GM18907 (cell line): ENCODE measurements around the gene TRPV2.
"Not testable (repeated sequence)": the region's sequence is repeated elsewhere in the genome, so short reads cannot be mapped to it uniquely, and the experiment has no call there.

Experiments
- ATAC-seq: cut with Tn5 transposase; IDR thresholded peaks from one replicate; pipeline ENCODE4 v1.9.1; 2021; ENCODE audit warnings: mild to moderate bottlenecking, moderate library complexity; ENCODE audit not compliant: unreplicated experiment

TRPV2 gene

GRCh38 chr17:16434662-16435061, 19.3 kb downstream of the TRPV2 start:
- ATAC-seq, result no peak

GRCh38 chr17:16435925-16436886, 20.8 kb downstream of the TRPV2 start:
- no peak for ATAC-seq

DNA sequence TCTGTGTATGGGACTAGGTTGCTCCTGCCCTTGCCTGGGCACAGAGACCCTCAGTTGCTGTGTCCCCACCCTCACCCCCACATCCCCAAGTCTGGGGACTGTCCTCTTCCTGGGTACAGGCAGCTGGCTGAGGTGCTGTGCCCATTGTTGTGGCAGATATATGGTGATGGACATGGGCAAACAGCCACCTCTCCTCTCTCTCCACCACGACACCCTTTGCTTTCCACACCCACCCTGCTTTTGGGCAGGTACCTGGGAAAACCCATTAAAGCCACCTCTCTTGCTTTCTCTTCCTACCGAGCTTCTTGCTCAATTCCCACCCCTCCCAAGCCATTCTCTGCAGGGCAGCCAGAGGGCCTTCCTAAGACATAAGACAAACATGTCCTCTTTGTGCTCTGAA, 21.7 kb downstream of the TRPV2 start:
- ATAC-seq, result no peak

DNA sequence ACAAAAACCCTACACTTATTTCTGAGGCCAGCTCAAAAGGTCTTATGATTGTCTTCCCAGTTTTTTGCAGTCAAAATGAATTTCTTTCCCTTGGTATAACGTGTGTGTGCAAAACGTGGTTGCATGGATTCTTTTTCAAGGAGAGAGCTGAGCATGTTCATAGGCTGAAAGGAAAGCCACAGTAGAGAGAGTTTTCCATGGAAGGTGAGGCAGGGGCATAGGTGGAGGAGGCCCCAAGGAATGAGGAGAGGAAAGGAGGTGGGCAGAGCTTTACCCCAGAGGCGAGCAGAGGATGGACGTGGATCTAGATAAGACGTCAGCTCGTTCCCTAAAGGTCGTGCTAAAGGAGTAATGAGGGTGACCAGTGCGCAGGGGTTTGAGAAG, 22.8 kb downstream of the TRPV2 start:
- ATAC-seq, result peak; percentile 14

- ATAC-seq, result peak; percentile 84
These were observed 23.4 kb downstream of the TRPV2 start for GRCh38 chr17:16438557-16439302.

DNA sequence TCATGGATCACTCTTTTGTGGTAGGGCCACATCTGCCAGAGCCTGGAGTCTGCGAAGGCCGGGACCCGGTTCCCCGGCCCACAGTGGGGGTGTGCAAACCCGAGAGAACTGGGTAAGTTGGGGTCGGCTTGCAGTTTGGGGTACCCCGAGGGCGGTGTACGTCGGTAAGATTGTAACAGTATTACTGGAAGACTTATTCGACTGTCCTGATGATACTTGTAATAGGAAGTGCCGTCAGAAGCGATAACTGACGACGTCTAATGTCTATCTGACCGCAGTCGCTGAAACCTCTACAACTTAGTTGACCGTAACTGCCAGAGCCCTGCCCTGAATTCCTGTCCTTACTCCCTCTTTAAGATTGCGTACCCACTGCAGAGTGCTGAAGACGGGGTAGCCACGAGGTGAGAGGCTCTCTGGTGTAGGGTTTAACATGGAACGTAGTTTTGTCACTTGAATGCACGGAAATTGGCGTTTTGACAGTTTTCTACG, 24.0 kb downstream of the TRPV2 start:
- ATAC-seq, result peak; percentile 9

DNA sequence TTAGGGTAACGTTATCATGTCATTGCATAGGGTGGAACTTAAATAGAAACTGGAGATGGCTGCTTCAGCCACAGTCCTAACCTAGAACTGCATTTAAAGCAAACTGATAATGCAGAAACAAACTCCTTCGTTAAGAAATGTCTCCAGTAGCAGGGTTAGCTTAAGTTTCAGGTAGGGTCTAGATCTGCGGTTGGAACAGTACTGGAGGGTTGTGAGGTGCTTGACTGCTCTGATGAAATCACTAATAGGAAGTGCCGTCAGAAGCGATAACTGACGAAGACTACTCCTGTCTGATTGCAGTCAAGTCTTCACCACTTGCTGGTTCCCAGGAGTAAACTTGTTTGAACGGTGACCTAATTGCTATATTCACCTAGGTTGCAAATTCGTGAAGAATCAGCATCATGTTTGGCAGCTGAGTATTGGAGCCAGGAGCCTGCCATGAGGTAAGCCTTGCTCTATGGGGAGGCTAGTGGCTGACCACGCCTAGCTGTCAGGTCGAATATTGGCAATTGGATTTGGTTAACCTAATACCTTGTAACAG, 24.5 kb downstream of the TRPV2 start:
- no peak for ATAC-seq

DNA sequence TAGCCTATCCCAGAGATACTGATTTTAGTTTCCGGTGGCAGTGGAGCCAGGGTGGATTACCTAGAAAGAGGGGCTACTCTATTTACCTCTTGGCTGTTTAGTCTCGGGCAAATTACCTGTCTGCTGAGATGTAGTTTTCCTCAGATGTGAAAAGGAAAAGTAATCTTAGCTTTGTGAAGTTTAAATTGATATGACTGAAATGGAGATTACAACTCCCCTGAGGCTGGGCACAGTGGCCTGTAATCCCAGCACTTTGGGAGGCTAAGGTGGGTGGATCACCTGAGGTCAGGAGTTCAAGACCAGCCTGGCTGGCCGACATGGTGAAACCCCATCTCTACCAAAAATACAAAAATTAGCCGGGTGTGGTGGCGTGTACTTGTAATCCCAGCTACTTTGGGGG, 25.0 kb downstream of the TRPV2 start:
- not testable (repeated sequence) for ATAC-seq

- ATAC-seq, result no peak
These were observed 25.7 kb downstream of the TRPV2 start for GRCh38 chr17:16440901-16441629.

GRCh38 chr17:16442141-16442540, 26.8 kb downstream of the TRPV2 start:
- no peak for ATAC-seq

DNA sequence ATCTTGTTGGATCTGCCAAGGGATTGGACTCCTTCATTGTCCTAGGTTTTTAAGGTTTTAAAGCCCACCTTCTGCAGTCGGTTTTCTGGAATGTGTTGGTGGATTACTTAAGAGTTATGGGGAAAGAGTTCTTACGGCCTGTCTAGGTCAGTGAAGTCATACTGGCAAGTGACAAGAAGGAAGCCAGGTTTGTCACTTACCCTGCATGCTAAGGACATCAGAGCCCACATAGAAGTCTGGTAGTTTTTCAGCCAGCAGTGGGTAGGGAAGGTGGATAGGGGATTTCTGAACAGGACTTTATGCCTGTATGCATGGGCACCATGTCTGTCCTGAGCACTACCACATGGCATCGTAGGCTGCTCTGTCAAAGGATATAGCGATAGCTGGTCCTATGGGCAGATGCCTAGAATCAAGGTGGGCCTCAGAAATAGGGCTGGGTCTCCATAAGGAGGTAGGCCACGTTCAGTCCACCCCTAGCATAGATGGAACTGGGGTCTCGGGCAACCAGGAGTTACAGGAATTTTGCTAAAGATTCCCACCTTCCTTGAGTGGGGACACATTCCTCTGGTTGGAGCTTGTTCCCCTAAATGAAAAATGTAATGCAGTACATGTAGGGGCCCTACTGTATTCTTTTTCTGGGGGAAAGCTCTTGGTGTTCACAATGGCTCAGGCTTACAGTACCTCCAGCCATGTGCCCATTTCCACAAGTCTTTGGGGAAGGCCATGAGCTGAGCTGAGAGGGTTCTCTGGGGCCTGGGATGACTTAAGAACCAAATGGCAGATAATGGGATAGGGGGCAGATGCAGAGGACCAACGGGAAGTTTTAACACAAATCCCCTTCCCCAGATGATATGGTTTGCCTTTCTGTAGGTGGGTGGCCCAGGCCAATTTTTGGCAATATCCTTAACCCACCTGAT, 27.5 kb downstream of the TRPV2 start:
- ATAC-seq, result no peak

DNA sequence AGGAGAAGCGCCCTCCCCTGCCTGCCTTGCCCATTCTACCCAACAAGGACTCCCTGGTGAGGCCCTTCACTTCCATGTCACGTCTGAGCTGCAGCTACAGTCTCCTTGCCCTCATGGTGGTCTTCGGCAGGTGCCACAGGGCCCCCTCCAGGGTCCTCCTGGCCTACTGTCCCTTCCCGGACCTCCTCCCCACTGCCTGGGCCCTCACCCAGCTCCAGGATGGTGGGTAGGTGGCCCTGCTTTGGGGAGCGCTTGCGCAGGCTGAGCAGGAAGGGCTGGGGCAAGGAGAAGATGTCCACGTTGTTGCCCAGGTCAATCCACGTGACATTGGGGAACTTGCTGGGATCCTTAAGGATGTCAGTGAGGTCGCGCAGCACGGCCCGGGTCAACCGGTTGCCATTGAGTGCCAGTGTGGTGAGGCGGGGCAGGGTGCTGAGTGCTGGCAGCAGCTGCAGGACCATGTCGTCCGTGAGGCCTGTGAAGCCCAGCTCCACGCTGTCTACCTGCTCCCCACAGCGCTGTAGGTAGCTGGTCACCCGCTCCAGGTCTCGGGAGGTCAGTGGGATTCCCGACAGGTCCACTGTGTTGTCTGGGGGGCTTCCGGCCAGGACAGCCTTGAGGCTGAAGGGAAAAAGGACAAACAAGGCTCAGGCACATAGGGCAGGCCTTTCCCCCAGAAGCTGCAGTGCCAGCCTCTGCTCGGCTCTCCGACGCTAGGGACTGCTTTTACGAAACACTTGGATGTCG, 28.3 kb downstream of the TRPV2 start:
- ATAC-seq, result no peak

DNA sequence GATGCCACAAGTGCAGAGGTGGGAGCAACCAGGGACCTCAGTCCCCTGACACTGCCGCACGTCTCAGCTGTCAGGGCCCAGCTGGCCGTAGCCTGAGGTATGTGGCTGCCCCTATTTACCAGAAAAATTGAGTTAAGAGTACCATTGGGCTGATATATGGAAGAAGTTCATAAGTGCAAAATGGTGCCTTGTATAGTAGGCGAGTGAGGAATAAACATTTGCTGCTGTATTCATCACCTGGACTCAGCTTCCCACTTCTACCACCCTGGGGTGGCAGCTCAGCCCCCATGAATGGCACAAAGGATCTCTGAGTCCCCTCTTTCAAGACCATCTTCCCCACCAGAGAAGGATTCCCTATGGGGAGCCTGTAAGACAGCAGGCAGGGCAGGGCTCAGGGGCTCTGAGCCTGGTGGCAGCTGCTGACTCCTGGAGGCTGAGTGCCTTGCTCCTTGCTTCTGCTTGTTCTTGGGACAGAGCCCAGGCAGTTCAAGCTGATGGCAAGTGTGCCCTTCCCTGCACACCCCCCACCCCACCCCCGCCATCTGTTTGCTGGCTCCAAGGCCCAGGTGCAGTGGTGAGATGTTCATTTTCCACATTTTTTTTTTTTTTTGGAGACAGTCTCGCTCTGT, 29.0 kb downstream of the TRPV2 start:
- no peak for ATAC-seq

DNA sequence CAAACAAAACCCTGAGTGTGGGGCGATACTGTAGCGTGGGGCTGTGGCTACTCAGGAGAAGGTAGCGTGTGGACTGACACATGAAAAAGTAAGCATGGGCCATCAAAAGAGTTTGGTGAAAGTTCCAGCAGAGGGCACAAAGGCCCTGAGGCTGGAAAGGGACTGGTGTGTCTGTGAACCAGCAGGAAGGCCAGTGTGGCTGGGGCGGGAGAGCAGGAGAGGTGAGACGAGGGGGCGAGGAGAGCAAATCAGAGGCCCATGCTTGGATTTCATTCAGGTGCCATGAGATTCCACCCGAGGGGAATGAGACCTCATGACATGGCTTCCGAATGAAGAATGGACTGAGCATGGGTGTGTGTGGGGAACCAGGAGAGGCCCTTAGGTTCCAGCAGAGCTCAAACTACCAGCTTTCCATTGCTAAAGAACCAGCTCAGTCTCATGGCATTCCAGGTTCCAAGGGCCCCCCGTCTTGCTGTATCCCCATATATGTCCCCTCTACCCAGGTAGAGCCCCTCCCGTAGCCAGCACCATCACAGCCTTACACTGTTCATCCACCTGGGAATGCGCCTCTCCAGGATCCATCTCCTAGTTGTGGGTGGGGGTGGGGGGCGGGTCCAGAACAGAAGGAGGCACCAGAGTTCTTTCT, 31.1 kb downstream of the TRPV2 start:
- no peak for ATAC-seq

DNA sequence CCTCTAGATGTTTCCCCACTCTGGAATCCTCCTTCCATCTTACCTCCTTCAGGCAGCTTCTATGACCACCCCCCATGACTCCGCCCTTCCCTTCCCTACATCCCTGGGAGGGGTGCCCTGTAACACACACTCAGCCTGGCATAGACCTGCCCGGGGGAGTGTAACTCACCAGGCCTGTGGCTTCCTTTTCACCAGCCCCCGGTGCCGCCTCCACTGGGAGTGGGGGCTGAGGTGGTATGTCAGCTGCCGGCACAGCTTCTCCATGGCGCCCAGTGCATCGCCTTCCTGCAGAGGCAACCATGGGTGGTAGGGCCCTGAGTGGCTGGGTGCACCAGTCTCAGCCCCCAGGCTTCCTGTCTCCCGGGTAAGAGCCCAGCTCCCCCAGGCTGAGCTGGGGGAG, 32.3 kb downstream of the TRPV2 start:
- ATAC-seq, result no peak

DNA sequence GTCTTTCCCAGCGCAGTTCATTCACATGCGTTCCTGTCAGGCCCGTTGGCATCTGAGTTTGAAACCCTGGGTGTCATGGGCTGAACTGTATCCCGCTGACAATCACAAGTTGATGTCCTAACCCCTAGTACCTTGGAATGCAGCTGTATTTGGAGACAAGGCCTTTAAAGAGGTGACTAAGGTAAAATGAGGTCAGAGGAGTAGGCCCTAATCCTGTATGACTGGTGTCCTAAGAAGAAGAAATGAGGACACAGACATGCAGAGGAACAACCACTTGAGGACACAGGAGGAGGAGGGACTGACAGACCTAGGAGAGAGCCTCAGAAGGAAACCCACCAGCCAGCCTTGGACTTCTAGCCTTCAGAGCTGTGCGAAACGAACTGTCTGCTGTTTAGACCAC, 33.1 kb downstream of the TRPV2 start:
- ATAC-seq, result no peak

GRCh38 chr17:16449121-16449570, 33.8 kb downstream of the TRPV2 start:
- ATAC-seq, result no peak

DNA sequence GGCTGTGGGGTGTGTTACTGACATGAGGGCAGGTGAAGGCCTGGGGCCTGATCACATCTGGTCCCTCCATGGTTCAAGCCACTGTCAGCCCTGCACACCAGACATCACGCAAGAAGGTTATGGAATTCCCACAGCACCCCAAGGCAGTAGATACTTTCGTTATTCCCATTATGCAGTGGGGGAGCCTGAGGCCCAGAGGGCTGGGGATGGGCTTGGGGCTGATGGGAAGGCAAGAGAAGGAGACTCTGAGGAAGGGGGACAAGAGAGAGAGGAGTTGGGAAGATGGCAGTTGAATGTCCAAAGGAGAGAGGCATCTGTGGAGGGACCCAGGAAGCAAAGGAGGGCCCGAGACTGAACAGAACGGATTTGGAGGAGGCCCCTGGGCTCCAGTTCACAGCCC, 34.7 kb downstream of the TRPV2 start:
- ATAC-seq, result no peak
